Right cardiac atrium (tissue), 5 donors: ENCODE data around the gene PACS1. TPM values are rescaled to one million over a fixed set of nuclear protein-coding genes. Genes with fewer than 3 reads are reported as not detected.

Experiments
- ATAC-seq, 2 donors: fragments of 200-7000 bp; cut with Tn5 transposase; one replicate each; pipeline versions ENCODE4 v1.8.0 to v1.9.1; 2020; ENCODE audit warnings: moderate library complexity in 2 of 2, mild to moderate bottlenecking in 1 of 2
- DNase-seq, 3 donors: peaks; one replicate each; pipeline ENCODE4 v3.0.0-alpha.2; 2020
- H3K27ac ChIP-seq: one replicate; pipeline ENCODE4 v1.5.1; 2013; ENCODE audit warnings: mild to moderate bottlenecking, low read length, control low read depth, moderate library complexity
- H3K27me3 ChIP-seq: one replicate; pipeline ENCODE4 v1.6.1; 2013; ENCODE audit not compliant: control insufficient read depth, insufficient read depth
- H3K4me1 ChIP-seq: one replicate; pipeline ENCODE4 v1.6.1; 2013; ENCODE audit warnings: low read length; ENCODE audit not compliant: control insufficient read depth, insufficient read depth
- H3K4me3 ChIP-seq: one replicate; pipeline ENCODE4 v1.5.1; 2013; ENCODE audit warnings: low read length, control low read depth
- H3K9me3 ChIP-seq: one replicate; pipeline ENCODE4 v1.6.1; 2013; ENCODE audit warnings: low read length; ENCODE audit not compliant: control insufficient read depth
- WGBS: extraction: QIAGEN DNeasy Blood & Tissue Kit; methylation state at CpG from one replicate; pipeline ENCODE4 v1.1.7; 2013; 5-methylcytosine and 5-hydroxymethylcytosine counted together
- intact Hi-C, 4 donors: fragments of 100-400 bp; cut with DNase I; formaldehyde crosslinking; loops; one replicate each; pipeline versions ENCODE4 v1.11.0 to v1.14.0; 2022 to 2023
- polyA plus RNA-seq: library from polyadenylated mRNA; stranded (reverse); fragments of 200-250 nt; gene quantifications from one replicate; pipeline ENCODE4 v1.2.3, GENCODE V29; 2013
- total RNA-seq, 4 donors: library from RNA; stranded (reverse); fragmentation: NEBNext Ultra II Directional; extraction: Animal tissue kit (Norgen Biotek cat#: 25700); gene quantifications; one replicate each; pipeline ENCODE4 v1.2.1, GENCODE V29; 2021
- donor health status: healthy with polysubstance abuse.
- donor health status: DM: no; HTN: yes; CAD: no.
- donor health status: DM: no; HTN: no; CAD: no.
- donor health status: DM: no; HTN: yes; CAD: no; lungs with severe emphysema.
- donor health status: DM: yes; HTN: yes; CAD: no.

PACS1 gene
- total and polyA plus RNA-seq, 5 donors: 30.9 to 82.5 (median 52.0) TPM

GRCh38 chr11:66219846-66220565 lies 149.9 kb downstream of the PACS1 start:
- WGBS: 86% methylated on average over 19 of the region's 19 CpGs

GRCh38 chr11:66220566-66220935 lies 150.5 kb downstream of the PACS1 start:
- 93% methylated on average over 6 of the region's 6 CpGs for WGBS
- DNase-seq: no peak
- intact Hi-C loops: no loop called here
- Histone ChIP-seq H3K27ac (no peak overlapping the region), H3K4me3 (no peak overlapping the region), H3K4me1 (no peaks in the 10 kb centered on the region), H3K9me3 (no peaks in the 10 kb centered on the region), H3K27me3 (no peaks in the 10 kb centered on the region)
- ATAC-seq: no peak

More at GRCh38 chr11:66219846-66220565, 149.9 kb downstream of the PACS1 start:
- Histone ChIP-seq H3K9me3 (no peaks in the 10 kb centered on the region), H3K27me3 (no peaks in the 10 kb centered on the region), H3K4me3 (no peak overlapping the region), H3K4me1 (no peaks in the 10 kb centered on the region), H3K27ac (no peak overlapping the region)
- no peak for ATAC-seq
- intact Hi-C loops: no loop called here
- DNase-seq: no peak

GRCh38 chr11:66221012-66221411 lies 150.9 kb downstream of the PACS1 start:
- Histone ChIP-seq H3K9me3 (no peaks in the 10 kb centered on the region), H3K27ac (no peak overlapping the region), H3K4me1 (no peaks in the 10 kb centered on the region), H3K4me3 (no peak overlapping the region), H3K27me3 (no peaks in the 10 kb centered on the region)
- DNase-seq (no peak), ATAC-seq (no peak)
- intact Hi-C loops: no loop called here
- WGBS: 90% methylated on average over 13 of the region's 13 CpGs

- Histone ChIP-seq H3K27ac (no peak overlapping the region), H3K9me3 (no peaks in the 10 kb centered on the region), H3K27me3 (no peaks in the 10 kb centered on the region), H3K4me1 (no peaks in the 10 kb centered on the region), H3K4me3 (no peak overlapping the region)
- DNase-seq (peak in 1 of 3 donors; percentile 29), ATAC-seq (peak in 1 of 2 donors; percentile 6)
- WGBS: 78% methylated on average over 9 of the region's 9 CpGs
- intact Hi-C loops: loop anchor here in 1 of 4 donors (2.0 kb wide), 1 partner anchor 61 kb away; no protein-coding TSS in a partner anchor
Observed at GRCh38 chr11:66221726-66222236, 151.7 kb downstream of the PACS1 start.

- DNase-seq: peak; percentile 88 to 95 (median 93)
- H3K27me3 ChIP-seq: no peaks in the 10 kb centered on the region
- H3K9me3 ChIP-seq: no peaks in the 10 kb centered on the region
- no peaks in the 10 kb centered on the region for H3K4me1 ChIP-seq
- no peak overlapping the region for H3K4me3 ChIP-seq
- 23% methylated on average over 21 of the region's 21 CpGs for WGBS
- no peak overlapping the region for H3K27ac ChIP-seq
- intact Hi-C loops: loop anchor here in 1 of 4 donors (2.0 kb wide), 1 partner anchor 60 kb away; no protein-coding TSS in a partner anchor
- ATAC-seq: peak; percentile 84 to 88
Observed at GRCh38 chr11:66222358-66223149, 152.5 kb downstream of the PACS1 start.

- Histone ChIP-seq H3K27me3 (no peaks in the 10 kb centered on the region), H3K4me3 (no peak overlapping the region), H3K4me1 (no peaks in the 10 kb centered on the region), H3K9me3 (no peaks in the 10 kb centered on the region), H3K27ac (no peak overlapping the region)
- intact Hi-C loops: no loop called here
- no peak for ATAC-seq
- no peak for DNase-seq
- WGBS: 89% methylated on average over 10 of the region's 10 CpGs
Observed at GRCh38 chr11:66224226-66224855, 154.3 kb downstream of the PACS1 start.

GRCh38 chr11:66225066-66225465 lies 155.0 kb downstream of the PACS1 start:
- Histone ChIP-seq H3K27ac (no peak overlapping the region), H3K4me1 (no peaks in the 10 kb centered on the region), H3K9me3 (no peaks in the 10 kb centered on the region), H3K27me3 (no peaks in the 10 kb centered on the region), H3K4me3 (no peak overlapping the region)
- 67% methylated on average over 2 of the region's 2 CpGs for WGBS
- no peak for ATAC-seq
- intact Hi-C loops: no loop called here
- no peak for DNase-seq

GRCh38 chr11:66226101-66226500 lies 156.0 kb downstream of the PACS1 start:
- DNase-seq: no peak
- no peak for ATAC-seq
- no peak overlapping the region for H3K4me3 ChIP-seq
- H3K27me3 ChIP-seq: no peaks in the 10 kb centered on the region
- H3K4me1 ChIP-seq: no peaks in the 10 kb centered on the region
- H3K27ac ChIP-seq: no peak overlapping the region
- H3K9me3 ChIP-seq: no peaks in the 10 kb centered on the region
- intact Hi-C loops: no loop called here

GRCh38 chr11:66227700-66228099 lies 157.6 kb downstream of the PACS1 start:
- intact Hi-C loops: no loop called here
- no peaks in the 10 kb centered on the region for H3K4me1 ChIP-seq
- no peaks in the 10 kb centered on the region for H3K27me3 ChIP-seq
- no peak for ATAC-seq
- no peak for DNase-seq
- H3K4me3 ChIP-seq: no peak overlapping the region
- H3K9me3 ChIP-seq: no peaks in the 10 kb centered on the region
- 89% methylated on average over 5 of the region's 5 CpGs for WGBS
- H3K27ac ChIP-seq: no peak overlapping the region

- intact Hi-C loops: no loop called here
- no peak for ATAC-seq
- peak in 1 of 3 donors; percentile 10 for DNase-seq
- no peaks in the 10 kb centered on the region for H3K9me3 ChIP-seq
- no peak overlapping the region for H3K4me3 ChIP-seq
- H3K27me3 ChIP-seq: no peaks in the 10 kb centered on the region
- H3K4me1 ChIP-seq: no peaks in the 10 kb centered on the region
- H3K27ac ChIP-seq: no peak overlapping the region
- WGBS: 82% methylated on average over 6 of the region's 6 CpGs
Observed at GRCh38 chr11:66228521-66228920, 158.4 kb downstream of the PACS1 start.

GRCh38 chr11:66230156-66230555 lies 160.1 kb downstream of the PACS1 start:
- WGBS: 90% methylated on average over 6 of the region's 6 CpGs
- DNase-seq: peak in 1 of 3 donors; percentile 1
- H3K4me1 ChIP-seq: no peaks in the 10 kb centered on the region
- no peak overlapping the region for H3K4me3 ChIP-seq
- no peaks in the 10 kb centered on the region for H3K27me3 ChIP-seq
- no peak for ATAC-seq
- H3K9me3 ChIP-seq: no peaks in the 10 kb centered on the region
- H3K27ac ChIP-seq: no peak overlapping the region
- intact Hi-C loops: no loop called here
